WERI-Rb-1 (cell line): ENCODE data around the gene IFNA10.
"Not testable (repeated sequence)": the region's sequence is repeated elsewhere in the genome, so short reads cannot be mapped to it uniquely, and the experiment has no call there.

ENCODE experiments used
- DNase-seq: peaks from one replicate; pipeline ENCODE4 v3.0.0-alpha.2; 2020
- H3K27ac ChIP-seq: fragments of 250-450 bp; sonication (Bioruptor Pico); 2 replicates; pipeline ENCODE4 v1.5.1; 2020; ENCODE audit warnings: mild to moderate bottlenecking, moderate library complexity
- H3K27me3 ChIP-seq: fragments of 250-450 bp; sonication (Bioruptor Pico); 2 replicates; pipeline ENCODE4 v1.5.1; 2021; ENCODE audit warnings: mild to moderate bottlenecking, low read depth, moderate library complexity; ENCODE audit not compliant: insufficient read depth, severe bottlenecking
- H3K36me3 ChIP-seq: fragments of 250-450 bp; sonication (Bioruptor Pico); 2 replicates; pipeline ENCODE4 v1.5.1; 2020; ENCODE audit warnings: mild to moderate bottlenecking, moderate library complexity
- H3K4me3 ChIP-seq: 2 replicates; pipeline ENCODE4 v1.5.1; 2011; ENCODE audit warnings: low read depth, mild to moderate bottlenecking, control low read depth, low read length
- H3K9me3 ChIP-seq: fragments of 250-450 bp; sonication (Bioruptor Pico); 2 replicates; pipeline ENCODE4 v1.5.1; 2021; ENCODE audit warnings: mild to moderate bottlenecking, moderate library complexity; ENCODE audit not compliant: severe bottlenecking
- CTCF ChIP-seq: IDR thresholded peaks from 2 replicates; pipeline ENCODE4 v1.5.1; 2011; ENCODE audit warnings: low read depth, mild to moderate bottlenecking, control low read depth, inconsistent platforms, low read length

Gene IFNA10

GRCh38 chr9:21182810-21183736, 23.9 kb downstream of the IFNA10 start:
- not testable (repeated sequence) for DNase-seq, H3K4me3 ChIP-seq, H3K9me3 ChIP-seq, H3K27ac ChIP-seq, H3K27me3 ChIP-seq, H3K36me3 ChIP-seq
- peak; percentile 49 for TF ChIP-seq CTCF

GRCh38 chr9:21174671-21175070, 32.3 kb downstream of the IFNA10 start:
- no peaks in the 10 kb centered on the region for H3K9me3 ChIP-seq
- no peaks in the 10 kb centered on the region for H3K36me3 ChIP-seq
- H3K27me3 ChIP-seq = peaks cover 10% of the 10 kb centered on the region
- no peak for DNase-seq
- TF ChIP-seq CTCF = no peak
- H3K27ac ChIP-seq = no peak overlapping the region
- no peak overlapping the region for H3K4me3 ChIP-seq

GRCh38 chr9:21172156-21172555, 34.8 kb downstream of the IFNA10 start:
- H3K36me3 ChIP-seq = no peaks in the 10 kb centered on the region
- H3K27me3 ChIP-seq = peaks cover 8% of the 10 kb centered on the region
- DNase-seq = no peak
- no peaks in the 10 kb centered on the region for H3K9me3 ChIP-seq
- no peak overlapping the region for H3K27ac ChIP-seq
- H3K4me3 ChIP-seq = no peak overlapping the region
- no peak for TF ChIP-seq CTCF

GRCh38 chr9:21171351-21171750, 35.6 kb downstream of the IFNA10 start:
- DNase-seq = no peak
- no peaks in the 10 kb centered on the region for H3K36me3 ChIP-seq
- H3K27me3 ChIP-seq = peaks cover 6% of the 10 kb centered on the region
- H3K27ac ChIP-seq = no peak overlapping the region
- H3K9me3 ChIP-seq = no peaks in the 10 kb centered on the region
- TF ChIP-seq CTCF = no peak
- H3K4me3 ChIP-seq = no peak overlapping the region

- not testable (repeated sequence) for H3K36me3 ChIP-seq, H3K4me3 ChIP-seq, DNase-seq, H3K27ac ChIP-seq, H3K9me3 ChIP-seq, H3K27me3 ChIP-seq
These were observed 40.4 kb downstream of the IFNA10 start, which contains the start of gene IFNA21 for GRCh38 chr9:21166560-21166959. TSS of gene IFNA21 (minus strand) at chr9:21166660. CDS start at chr9:21166612, 48 bp downstream.

GRCh38 chr9:21165516-21165915, 41.4 kb downstream of the IFNA10 start:
- H3K36me3 ChIP-seq = no peaks in the 10 kb centered on the region
- no peak overlapping the region for H3K4me3 ChIP-seq
- no peak for TF ChIP-seq CTCF
- no peak overlapping the region for H3K27ac ChIP-seq
- no peaks in the 10 kb centered on the region for H3K9me3 ChIP-seq
- no peaks in the 10 kb centered on the region for H3K27me3 ChIP-seq
- DNase-seq = no peak
